ENCODE measurements around the gene ADAMTS4.

- TF ChIP-seq POLR2AphosphoS5 (IDR thresholded peaks at IDR 0.05) = no peak
- TF ChIP-seq, protein P1, sequence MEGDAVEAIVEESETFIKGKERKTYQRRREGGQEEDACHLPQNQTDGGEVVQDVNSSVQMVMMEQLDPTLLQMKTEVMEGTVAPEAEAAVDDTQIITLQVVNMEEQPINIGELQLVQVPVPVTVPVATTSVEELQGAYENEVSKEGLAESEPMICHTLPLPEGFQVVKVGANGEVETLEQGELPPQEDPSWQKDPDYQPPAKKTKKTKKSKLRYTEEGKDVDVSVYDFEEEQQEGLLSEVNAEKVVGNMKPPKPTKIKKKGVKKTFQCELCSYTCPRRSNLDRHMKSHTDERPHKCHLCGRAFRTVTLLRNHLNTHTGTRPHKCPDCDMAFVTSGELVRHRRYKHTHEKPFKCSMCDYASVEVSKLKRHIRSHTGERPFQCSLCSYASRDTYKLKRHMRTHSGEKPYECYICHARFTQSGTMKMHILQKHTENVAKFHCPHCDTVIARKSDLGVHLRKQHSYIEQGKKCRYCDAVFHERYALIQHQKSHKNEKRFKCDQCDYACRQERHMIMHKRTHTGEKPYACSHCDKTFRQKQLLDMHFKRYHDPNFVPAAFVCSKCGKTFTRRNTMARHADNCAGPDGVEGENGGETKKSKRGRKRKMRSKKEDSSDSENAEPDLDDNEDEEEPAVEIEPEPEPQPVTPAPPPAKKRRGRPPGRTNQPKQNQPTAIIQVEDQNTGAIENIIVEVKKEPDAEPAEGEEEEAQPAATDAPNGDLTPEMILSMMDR (IDR thresholded peaks at IDR 0.05) = no peak
Observed at GRCh38 chr1:161225178-161225533, 26.3 kb upstream of the ADAMTS4 start.

Data from suprapubic skin (tissue), 3 donors.